SK-N-SH (cell line): ENCODE measurements around the gene FBXO3. TPM values are rescaled to one million over a fixed set of nuclear protein-coding genes. Genes with fewer than 3 reads are reported as not detected.
A peak's percentile ranks its signal among the peaks of the same experiment; 100 is the strongest.

ENCODE experiments used
- CTCF ChIA-PET: fragments of 300-600, 350-600 bp; formaldehyde crosslinking; extraction: SDS; loops from one replicate; lab custom pipeline; 2021; lab: Yijun Ruan, JAX
- POLR2A ChIA-PET: fragments of 350-600 bp; sonication (Branson Sonifier 250); formaldehyde crosslinking; extraction: SDS; loops from one replicate; lab custom pipeline; 2020; ENCODE audit warnings: antibody characterized with exemption, inconsistent platforms; lab: Yijun Ruan, JAX
- DNase-seq: peaks from one replicate; pipeline ENCODE4 v3.0.0; 2012
- H2AFZ ChIP-seq: fragments of 200-600 bp; sonication (generic); 2 replicates; pipeline ENCODE4 v1.8.1; 2016; ENCODE audit warnings: antibody characterized with exemption, mild to moderate bottlenecking, low read depth
- H3F3A ChIP-seq: fragments of 200-600 bp; sonication (generic); replicated peaks from 2 replicates; pipeline ENCODE3; 2016; ENCODE audit warnings: antibody characterized with exemption, mild to moderate bottlenecking; ENCODE audit not compliant: insufficient read depth
- H3K27ac ChIP-seq, 2 experiments: fragments of 200-500 bp in 1 of 2; fragments of 200-600 bp in 1 of 2; sonication (Bioruptor generic) in 1 of 2; sonication (generic), shearing (Covaris generic) in 1 of 2; 2 replicates each; pipeline versions ENCODE4 v1.5.1 to v1.6.1; 2014 to 2016; ENCODE audit warnings: low read depth in 2 of 2, inconsistent platforms in 1 of 2, low read length in 1 of 2, mild to moderate bottlenecking in 1 of 2, mixed read lengths in 1 of 2
- H3K27me3 ChIP-seq: fragments of 200-600 bp; sonication (generic), shearing (Covaris generic); 2 replicates; pipeline ENCODE4 v1.6.1; 2016; ENCODE audit warnings: mixed run types; ENCODE audit not compliant: insufficient read depth
- H3K36me3 ChIP-seq, 2 experiments: fragments of 200-500 bp in 1 of 2; fragments of 200-600 bp in 1 of 2; sonication (Bioruptor generic) in 1 of 2; sonication (generic) in 1 of 2; replicated peaks in 1 of 2; 2 replicates each; pipeline versions ENCODE3 to v1.5.1; 2014 to 2016; ENCODE audit warnings: low read length in 1 of 2, mild to moderate bottlenecking in 1 of 2; ENCODE audit not compliant: insufficient read depth in 2 of 2, control insufficient read depth in 1 of 2
- H3K4me1 ChIP-seq, 2 experiments: fragments of 200-500 bp in 1 of 2; fragments of 200-600 bp in 1 of 2; sonication (Bioruptor generic) in 1 of 2; sonication (generic), shearing (Covaris generic) in 1 of 2; 2 replicates each; pipeline versions ENCODE4 v1.5.1 to v1.6.1; 2014 to 2016; ENCODE audit warnings: low read depth in 1 of 2, low read length in 1 of 2, mixed run types in 1 of 2; ENCODE audit not compliant: insufficient read depth in 2 of 2, control insufficient read depth in 1 of 2
- H3K4me2 ChIP-seq: fragments of 200-600 bp; sonication (generic), shearing (Covaris generic); 2 replicates; pipeline ENCODE4 v1.6.1; 2017; ENCODE audit warnings: mixed run types
- H3K4me3 ChIP-seq, 2 experiments: fragments of 200-500 bp in 1 of 2; fragments of 200-600 bp in 1 of 2; sonication (Bioruptor generic) in 1 of 2; sonication (generic), shearing (Covaris generic) in 1 of 2; 2 replicates each; pipeline versions ENCODE4 v1.5.1 to v1.8.1; 2014 to 2016; ENCODE audit warnings: low read depth in 2 of 2, inconsistent platforms in 1 of 2, low read length in 1 of 2, mild to moderate bottlenecking in 1 of 2, mixed read lengths in 1 of 2, moderate library complexity in 1 of 2
- H3K79me2 ChIP-seq: fragments of 200-600 bp; sonication (generic); 2 replicates; pipeline ENCODE4 v1.8.1; 2017; ENCODE audit warnings: mild to moderate bottlenecking; ENCODE audit not compliant: insufficient read depth
- H3K9ac ChIP-seq: fragments of 200-600 bp; sonication (generic); 2 replicates; pipeline ENCODE4 v1.6.1; 2017; ENCODE audit warnings: mixed run types
- H3K9me2 ChIP-seq: fragments of 200-600 bp; sonication (generic); 2 replicates; pipeline ENCODE4 v1.6.1; 2017; ENCODE audit warnings: mixed run types
- H3K9me3 ChIP-seq: fragments of 200-600 bp; sonication (generic); 2 replicates; pipeline ENCODE4 v1.6.1; 2017; ENCODE audit warnings: mixed run types, mild to moderate bottlenecking, moderate library complexity
- H4K20me1 ChIP-seq: fragments of 200-600 bp; sonication (generic); 2 replicates; pipeline ENCODE4 v1.6.1; 2017; ENCODE audit warnings: mild to moderate bottlenecking, mixed run types; ENCODE audit not compliant: insufficient read depth
- ELF1 ChIP-seq: IDR thresholded peaks from 2 replicates; pipeline ENCODE4 v1.4.0; 2012
- EZH2phosphoT487 ChIP-seq: fragments of 200-600 bp; sonication (generic); IDR thresholded peaks from 2 replicates; pipeline ENCODE4 v1.6.1; 2017; ENCODE audit warnings: low read depth, mixed run types, mild to moderate bottlenecking, antibody characterized with exemption, moderate library complexity, borderline replicate concordance
- FOSL2 ChIP-seq: IDR thresholded peaks from 2 replicates; pipeline ENCODE4 v1.4.0; 2012; ENCODE audit warnings: low read depth, mild to moderate bottlenecking, moderate library complexity, borderline replicate concordance
- FOXM1 ChIP-seq: IDR thresholded peaks from 2 replicates; pipeline ENCODE4 v1.4.0; 2012; ENCODE audit warnings: low read depth, mild to moderate bottlenecking
- MAX ChIP-seq: IDR thresholded peaks from 2 replicates; pipeline ENCODE4 v1.4.0; 2012; ENCODE audit warnings: low read depth
- NRF1 ChIP-seq: IDR thresholded peaks from 2 replicates; pipeline ENCODE4 v1.6.1; 2012; ENCODE audit warnings: low read depth, mild to moderate bottlenecking, low read length
- RFX5 ChIP-seq: IDR thresholded peaks from 2 replicates; pipeline ENCODE4 v1.6.1; 2012; ENCODE audit warnings: mild to moderate bottlenecking, improper control_type of control experiment, low read length
- SIN3A ChIP-seq: IDR thresholded peaks from 2 replicates; pipeline ENCODE4 v1.6.1; 2012; ENCODE audit warnings: low read depth, mild to moderate bottlenecking, low read length, moderate library complexity, borderline replicate concordance
- USF1 ChIP-seq: IDR thresholded peaks from 2 replicates; pipeline ENCODE4 v1.4.0; 2012; ENCODE audit warnings: low read depth, borderline replicate concordance
- USF2 ChIP-seq: fragments of 150-350 bp; IDR thresholded peaks from 2 replicates; pipeline ENCODE4 v1.6.1; 2017; ENCODE audit warnings: antibody characterized with exemption, low read length, low read depth, borderline replicate concordance
- WGBS: methylation state at CpG from one replicate; pipeline ENCODE4 v1.1.6; 2017; ENCODE audit warnings: low lambda C conversion rate; 5-methylcytosine and 5-hydroxymethylcytosine counted together
- polyA plus RNA-seq, 3 experiments: library from polyadenylated mRNA; depleted of rRNA; stranded (reverse); fragments of >200 nt; gene quantifications; 2 replicates each; pipeline ENCODE4 v1.2.3, GENCODE V29; 2012

Gene FBXO3
- polyA plus RNA-seq, 1 of the 3 experiments (the other 2 are of a cell fraction), result 17.9 TPM

GRCh38 chr11:33699515-33700062 is 74.7 kb downstream of the FBXO3 start:
- Histone ChIP-seq H3K4me1 (peaks cover 23 to 37% of the 10 kb centered on the region in 2 experiments; a peak in 2 of 4 replicates), H3F3A (peaks cover 39% of the 10 kb centered on the region), H3K4me2 (peak overlapping the region; percentile 77; the same call in 1 of the 2 replicates), H3K27me3 (no peaks in the 10 kb centered on the region), H3K27ac (peak overlapping the region in 1 of 2 experiments; percentile 94; a peak in 1 of 4 replicates), H4K20me1 (no peaks in the 10 kb centered on the region), H3K9ac (0 out of 2 replicates have a peak overlapping the region, but pooled peaks have one; percentile 57), H3K9me3 (no peaks in the 10 kb centered on the region), H3K79me2 (no peaks in the 10 kb centered on the region), H3K9me2 (no peaks in the 10 kb centered on the region), H2AFZ (no peak overlapping the region), H3K4me3 (peak overlapping the region in 1 of 2 experiments; percentile 59; a peak in 1 of 4 replicates), H3K36me3 (peaks cover 0 to 2% of the 10 kb centered on the region in 2 experiments)
- 87% methylated on average over 12 of the region's 12 CpGs for WGBS
- no peak for DNase-seq
- CTCF ChIA-PET, result interaction anchor here (2.4 to 3.0 kb wide), 2 partner anchors 10 to 43 kb away, joined by 15 to 20 read pairs; no protein-coding TSS in a partner anchor
- TF ChIP-seq NRF1 (no peak), FOXM1 (no peak), USF2 (no peak), FOSL2 (no peak), SIN3A (no peak), MAX (no peak)
- POLR2A ChIA-PET, result interaction anchor here (1.1 to 1.4 kb wide), 2 partner anchors 7 to 43 kb away, joined by 4 to 5 read pairs; no protein-coding TSS in a partner anchor

GRCh38 chr11:33698921-33699320 is 75.4 kb downstream of the FBXO3 start:
- H3K4me3 ChIP-seq, result no peak overlapping the region
- H4K20me1 ChIP-seq, result no peaks in the 10 kb centered on the region
- DNase-seq, result no peak
- CTCF ChIA-PET, result no interaction called here
- H3K9me3 ChIP-seq, result no peaks in the 10 kb centered on the region
- WGBS, result 95% methylated on average over 5 of the region's 5 CpGs
- peaks cover 26 to 41% of the 10 kb centered on the region in 2 experiments; a peak in 2 of 4 replicates for H3K4me1 ChIP-seq
- peaks cover 36% of the 10 kb centered on the region for H3F3A ChIP-seq
- no peak overlapping the region for H2AFZ ChIP-seq
- H3K9me2 ChIP-seq, result no peaks in the 10 kb centered on the region
- H3K4me2 ChIP-seq, result no peak overlapping the region
- no peaks in the 10 kb centered on the region for H3K79me2 ChIP-seq
- TF ChIP-seq EZH2phosphoT487, result no peak
- no peaks in the 10 kb centered on the region for H3K36me3 ChIP-seq
- H3K27me3 ChIP-seq, result no peaks in the 10 kb centered on the region
- H3K27ac ChIP-seq, result no peak overlapping the region
- no peak overlapping the region for H3K9ac ChIP-seq
- POLR2A ChIA-PET, result no interaction called here

- no peak overlapping the region for H3K27ac ChIP-seq
- H2AFZ ChIP-seq, result no peak overlapping the region
- DNase-seq, result no peak
- WGBS, result 93% methylated on average over 3 of the region's 3 CpGs
- H3K36me3 ChIP-seq, result no peaks in the 10 kb centered on the region
- H3K4me1 ChIP-seq, result peaks cover 26 to 47% of the 10 kb centered on the region in 2 experiments; a peak in 3 of 4 replicates
- H3K79me2 ChIP-seq, result no peaks in the 10 kb centered on the region
- no peaks in the 10 kb centered on the region for H3K9me2 ChIP-seq
- no peak for TF ChIP-seq SIN3A
- no peak for TF ChIP-seq USF1
- no peak for TF ChIP-seq ELF1
- no peak for TF ChIP-seq RFX5
- TF ChIP-seq, all 33 proteins: peak for 0
- H3K27me3 ChIP-seq, result no peaks in the 10 kb centered on the region
- H3K9me3 ChIP-seq, result no peaks in the 10 kb centered on the region
- no peak overlapping the region for H3K4me2 ChIP-seq
- ChIA-PET POLR2A (no interaction called here), CTCF (interaction anchor here (1.6 kb wide), 1 partner anchor 44 kb away, joined by 4 read pairs; no protein-coding TSS in a partner anchor)
- H3F3A ChIP-seq, result peaks cover 36% of the 10 kb centered on the region
- no peak overlapping the region for H3K4me3 ChIP-seq
- H4K20me1 ChIP-seq, result no peaks in the 10 kb centered on the region
- no peak overlapping the region for H3K9ac ChIP-seq
Measured at GRCh38 chr11:33697997-33698396, 76.3 kb downstream of the FBXO3 start.
